WTC11 (cell line): ENCODE data around the gene KIAA2012.

Experiments
- MYBL2 ChIP-seq: sonication (generic); formaldehyde crosslinking; IDR thresholded peaks from 2 replicates; pipeline ENCODE4 v1.8.1; 2023; ENCODE audit warnings: mild to moderate bottlenecking, moderate library complexity, missing genetic modification reagents
- TF ChIP-seq, protein P1 (sequence below): fragments of 200-600 bp; IDR thresholded peaks from 2 replicates; pipeline ENCODE4 v1.8.0; 2022; ENCODE audit warnings: antibody characterized with exemption
- TF ChIP-seq, protein P2 (sequence below): sonication (generic); formaldehyde crosslinking; IDR thresholded peaks from 2 replicates; pipeline ENCODE4 v1.8.1; 2023; ENCODE audit warnings: mild to moderate bottlenecking, missing genetic modification reagents, moderate library complexity

DNA sequence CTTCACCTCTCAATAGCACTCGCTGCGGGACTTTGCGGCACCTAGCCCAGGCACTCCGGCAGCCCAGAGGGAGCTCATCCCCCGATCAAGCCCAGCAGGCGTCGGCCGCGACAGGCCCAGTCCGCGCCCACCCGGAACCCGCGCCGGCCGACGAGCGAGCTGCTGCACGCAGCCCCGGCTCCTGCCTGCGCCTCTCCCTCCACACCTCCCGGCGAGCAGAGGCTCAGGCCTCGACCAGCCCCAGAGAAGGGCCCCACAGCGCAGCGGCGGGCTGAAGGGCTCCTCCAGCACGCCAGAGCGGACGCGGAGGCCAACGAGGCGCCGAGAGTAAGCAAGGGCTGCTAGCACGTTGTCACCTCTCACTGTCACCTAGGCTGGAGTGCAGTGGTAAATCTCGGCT, 63.5 kb downstream of the KIAA2012 start:
- TF ChIP-seq, protein P1, sequence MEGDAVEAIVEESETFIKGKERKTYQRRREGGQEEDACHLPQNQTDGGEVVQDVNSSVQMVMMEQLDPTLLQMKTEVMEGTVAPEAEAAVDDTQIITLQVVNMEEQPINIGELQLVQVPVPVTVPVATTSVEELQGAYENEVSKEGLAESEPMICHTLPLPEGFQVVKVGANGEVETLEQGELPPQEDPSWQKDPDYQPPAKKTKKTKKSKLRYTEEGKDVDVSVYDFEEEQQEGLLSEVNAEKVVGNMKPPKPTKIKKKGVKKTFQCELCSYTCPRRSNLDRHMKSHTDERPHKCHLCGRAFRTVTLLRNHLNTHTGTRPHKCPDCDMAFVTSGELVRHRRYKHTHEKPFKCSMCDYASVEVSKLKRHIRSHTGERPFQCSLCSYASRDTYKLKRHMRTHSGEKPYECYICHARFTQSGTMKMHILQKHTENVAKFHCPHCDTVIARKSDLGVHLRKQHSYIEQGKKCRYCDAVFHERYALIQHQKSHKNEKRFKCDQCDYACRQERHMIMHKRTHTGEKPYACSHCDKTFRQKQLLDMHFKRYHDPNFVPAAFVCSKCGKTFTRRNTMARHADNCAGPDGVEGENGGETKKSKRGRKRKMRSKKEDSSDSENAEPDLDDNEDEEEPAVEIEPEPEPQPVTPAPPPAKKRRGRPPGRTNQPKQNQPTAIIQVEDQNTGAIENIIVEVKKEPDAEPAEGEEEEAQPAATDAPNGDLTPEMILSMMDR, result no peak
- TF ChIP-seq, protein P2, sequence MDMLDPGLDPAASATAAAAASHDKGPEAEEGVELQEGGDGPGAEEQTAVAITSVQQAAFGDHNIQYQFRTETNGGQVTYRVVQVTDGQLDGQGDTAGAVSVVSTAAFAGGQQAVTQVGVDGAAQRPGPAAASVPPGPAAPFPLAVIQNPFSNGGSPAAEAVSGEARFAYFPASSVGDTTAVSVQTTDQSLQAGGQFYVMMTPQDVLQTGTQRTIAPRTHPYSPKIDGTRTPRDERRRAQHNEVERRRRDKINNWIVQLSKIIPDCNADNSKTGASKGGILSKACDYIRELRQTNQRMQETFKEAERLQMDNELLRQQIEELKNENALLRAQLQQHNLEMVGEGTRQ, result no peak
- TF ChIP-seq MYBL2 (CRISPR knock-in tag), result no peak
